Neural cell (in vitro differentiated cells): ENCODE measurements around the gene RETREG1.
"Not testable (repeated sequence)": the region's sequence is repeated elsewhere in the genome, so short reads cannot be mapped to it uniquely, and the experiment has no call there.

Experiments
- CTCF ChIP-seq: fragments of 450-650 bp; IDR thresholded peaks from 2 replicates; pipeline ENCODE4 v1.5.1; 2014; ENCODE audit warnings: antibody characterized with exemption, mild to moderate bottlenecking, moderate library complexity; ENCODE audit not compliant: poor library complexity, severe bottlenecking
- EP300 ChIP-seq: fragments of 450-650 bp; conservative IDR thresholded peaks from 2 replicates; pipeline ENCODE4 v1.6.1; 2014; ENCODE audit warnings: antibody characterized with exemption, mild to moderate bottlenecking, moderate library complexity; ENCODE audit not compliant: poor library complexity, severe bottlenecking
- EZH2 ChIP-seq: fragments of 200-600, 300-800 bp; shearing (Covaris generic), sonication (generic); IDR thresholded peaks from 2 replicates; pipeline ENCODE4 v1.6.1; 2014; ENCODE audit warnings: antibody characterized with exemption, low read length, borderline replicate concordance, mild to moderate bottlenecking; ENCODE audit not compliant: insufficient read depth, poor library complexity, severe bottlenecking
- MXI1 ChIP-seq: fragments of 450-650 bp; conservative IDR thresholded peaks from 2 replicates; pipeline ENCODE4 v1.6.1; 2014; ENCODE audit warnings: antibody characterized with exemption, mild to moderate bottlenecking; ENCODE audit not compliant: poor library complexity, severe bottlenecking
- POLR2AphosphoS5 ChIP-seq: IDR thresholded peaks from 2 replicates; pipeline ENCODE4 v1.6.1; 2012
- RAD21 ChIP-seq: fragments of 450-650 bp; conservative IDR thresholded peaks from 2 replicates; pipeline ENCODE4 v1.6.1; 2014; ENCODE audit warnings: antibody characterized with exemption, mild to moderate bottlenecking, moderate library complexity
- SMC3 ChIP-seq: fragments of 450-650 bp; conservative IDR thresholded peaks from 2 replicates; pipeline ENCODE4 v1.6.1; 2014; ENCODE audit warnings: antibody characterized with exemption, mild to moderate bottlenecking, moderate library complexity; ENCODE audit not compliant: poor library complexity
- TAF1 ChIP-seq: IDR thresholded peaks from 2 replicates; pipeline ENCODE4 v1.6.1; 2012; ENCODE audit warnings: low read depth
- TF ChIP-seq, protein P1 (sequence below): IDR thresholded peaks from 2 replicates; pipeline ENCODE4 v1.6.1; 2012; ENCODE audit warnings: borderline replicate concordance

DNA sequence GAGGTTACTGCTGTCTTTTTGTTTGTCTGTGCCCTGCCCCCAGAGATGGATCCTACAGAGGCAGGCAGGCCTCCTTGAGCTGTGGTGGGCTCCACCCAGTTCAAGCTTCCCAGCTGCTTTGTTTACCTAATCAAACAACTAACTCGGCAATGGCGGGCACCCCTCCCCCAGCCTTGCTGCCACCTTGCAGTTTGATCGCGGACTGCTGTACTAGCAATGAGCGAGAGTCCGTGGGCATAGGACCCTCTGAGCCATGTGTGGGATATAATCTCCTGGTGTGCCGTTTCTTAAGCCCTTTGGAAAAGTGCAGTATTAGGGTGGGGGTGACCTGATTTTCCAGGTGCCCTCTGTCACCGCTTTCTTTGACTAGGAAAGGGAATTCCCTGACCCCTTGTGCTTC lies 31.9 kb upstream of the RETREG1 start:
- not testable (repeated sequence) for TF ChIP-seq CTCF, RAD21, POLR2AphosphoS5, MXI1, EZH2, TAF1, SMC3, EP300
- TF ChIP-seq, protein P1, sequence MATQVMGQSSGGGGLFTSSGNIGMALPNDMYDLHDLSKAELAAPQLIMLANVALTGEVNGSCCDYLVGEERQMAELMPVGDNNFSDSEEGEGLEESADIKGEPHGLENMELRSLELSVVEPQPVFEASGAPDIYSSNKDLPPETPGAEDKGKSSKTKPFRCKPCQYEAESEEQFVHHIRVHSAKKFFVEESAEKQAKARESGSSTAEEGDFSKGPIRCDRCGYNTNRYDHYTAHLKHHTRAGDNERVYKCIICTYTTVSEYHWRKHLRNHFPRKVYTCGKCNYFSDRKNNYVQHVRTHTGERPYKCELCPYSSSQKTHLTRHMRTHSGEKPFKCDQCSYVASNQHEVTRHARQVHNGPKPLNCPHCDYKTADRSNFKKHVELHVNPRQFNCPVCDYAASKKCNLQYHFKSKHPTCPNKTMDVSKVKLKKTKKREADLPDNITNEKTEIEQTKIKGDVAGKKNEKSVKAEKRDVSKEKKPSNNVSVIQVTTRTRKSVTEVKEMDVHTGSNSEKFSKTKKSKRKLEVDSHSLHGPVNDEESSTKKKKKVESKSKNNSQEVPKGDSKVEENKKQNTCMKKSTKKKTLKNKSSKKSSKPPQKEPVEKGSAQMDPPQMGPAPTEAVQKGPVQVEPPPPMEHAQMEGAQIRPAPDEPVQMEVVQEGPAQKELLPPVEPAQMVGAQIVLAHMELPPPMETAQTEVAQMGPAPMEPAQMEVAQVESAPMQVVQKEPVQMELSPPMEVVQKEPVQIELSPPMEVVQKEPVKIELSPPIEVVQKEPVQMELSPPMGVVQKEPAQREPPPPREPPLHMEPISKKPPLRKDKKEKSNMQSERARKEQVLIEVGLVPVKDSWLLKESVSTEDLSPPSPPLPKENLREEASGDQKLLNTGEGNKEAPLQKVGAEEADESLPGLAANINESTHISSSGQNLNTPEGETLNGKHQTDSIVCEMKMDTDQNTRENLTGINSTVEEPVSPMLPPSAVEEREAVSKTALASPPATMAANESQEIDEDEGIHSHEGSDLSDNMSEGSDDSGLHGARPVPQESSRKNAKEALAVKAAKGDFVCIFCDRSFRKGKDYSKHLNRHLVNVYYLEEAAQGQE, result not testable (repeated sequence)
